Endothelial cell of umbilical vein (primary cell): Measurements from ENCODE around the gene VPS25. TPM values are rescaled to one million over a fixed set of nuclear protein-coding genes. Genes with fewer than 3 reads are reported as not detected.

Experiments
- microRNA-seq: library from miRNA; unstranded; fragments of <30 nt; microRNA quantifications from one replicate; pipeline ENCODE4 v1.2.0, GENCODE V29; 2021; ENCODE audit warnings: borderline number of aligned reads, borderline replicate concordance
- polyA plus RNA-seq, 4 experiments: library from polyadenylated mRNA; depleted of rRNA in 3 of 4; stranded (reverse) in 3 of 4; unstranded in 1 of 4; fragments of >200 nt; gene quantifications; 2 replicates each; pipeline versions ENCODE4 v1.2.1 to v1.2.3, GENCODE V29; 2011 to 2012; ENCODE audit warnings: missing spikeins in 1 of 4
- small RNA-seq: library from RNA; depleted of rRNA; stranded (forward); fragments of <200 nt; gene quantifications from one replicate; pipeline ENCODE3, GENCODE V24; 2012; ENCODE audit warnings: low replicate concordance, low read depth; ENCODE audit not compliant: insufficient read depth, insufficient read length
- total RNA-seq: library from RNA; stranded (reverse); gene quantifications from 2 replicates; pipeline ENCODE4 v1.2.3, GENCODE V29; 2021

VPS25 gene
- total and polyA plus RNA-seq, 2 donors (not counting 3 experiments of a cell fraction or from before 2014, with no cell fraction given) = 45.0 to 86.8 TPM

Small RNA genes lying within 50 kb of the gene (microRNA-seq; reads per million reads assigned to microRNA genes)
- 1.5 reads per million for gene MIR6781

Small RNA genes lying within 50 kb of the gene (small RNA-seq; reads per million reads assigned to genes)
- not detected for gene HMGN2P15
- gene MIR6781 = not detected

Other genes starting within 250 kb of the VPS25 start
- 40.2 and 50.2 TPM in 2 replicates for gene NAGLU, start 237.2 kb upstream of the VPS25 start, total RNA-seq
- gene NAGLU, start 237.2 kb upstream of the VPS25 start, polyA plus RNA-seq = 54.2 and 66.8 TPM in 2 replicates
- 0.62 and 1.0 TPM in 2 replicates for gene HSD17B1, start 220.5 kb upstream of the VPS25 start, total RNA-seq
- gene HSD17B1, start 220.5 kb upstream of the VPS25 start, polyA plus RNA-seq = 0.22 and 0.41 TPM in 2 replicates
- gene COASY, start 211.3 kb upstream of the VPS25 start, total RNA-seq = 69.2 and 77.7 TPM in 2 replicates
- gene COASY, start 211.3 kb upstream of the VPS25 start, polyA plus RNA-seq = 39.6 and 52.6 TPM in 2 replicates
- 40.3 and 40.9 TPM in 2 replicates for gene MLX, start 206.3 kb upstream of the VPS25 start, total RNA-seq
- gene MLX, start 206.3 kb upstream of the VPS25 start, polyA plus RNA-seq = 41.1 and 42.7 TPM in 2 replicates
- gene PSMC3IP, start 195.7 kb upstream of the VPS25 start, total RNA-seq = 19.3 and 20.8 TPM in 2 replicates
- 5.5 and 5.9 TPM in 2 replicates for gene PSMC3IP, start 195.7 kb upstream of the VPS25 start, polyA plus RNA-seq
- 52.3 and 53.4 TPM in 2 replicates for gene RETREG3, start 164.1 kb upstream of the VPS25 start, total RNA-seq
- 32.6 and 36.2 TPM in 2 replicates for gene RETREG3, start 164.1 kb upstream of the VPS25 start, polyA plus RNA-seq
- gene TUBG1, start 163.8 kb upstream of the VPS25 start, total RNA-seq = 96.9 and 102 TPM in 2 replicates
- 132 and 173 TPM in 2 replicates for gene TUBG1, start 163.8 kb upstream of the VPS25 start, polyA plus RNA-seq
- 13.1 and 13.2 TPM in 2 replicates for gene TUBG2, start 114.2 kb upstream of the VPS25 start, total RNA-seq
- 17.7 and 19.4 TPM in 2 replicates for gene TUBG2, start 114.2 kb upstream of the VPS25 start, polyA plus RNA-seq
- gene PLEKHH3, start 96.5 kb upstream of the VPS25 start, total RNA-seq = 11.3 and 13.2 TPM in 2 replicates
- gene PLEKHH3, start 96.5 kb upstream of the VPS25 start, polyA plus RNA-seq = 5.4 and 6.8 TPM in 2 replicates
- gene CCR10, start 91.6 kb upstream of the VPS25 start, total RNA-seq = 1.3 TPM in 1 of 2 replicates, not detected in the other
- gene CCR10, start 91.6 kb upstream of the VPS25 start, polyA plus RNA-seq = 1.1 and 1.4 TPM in 2 replicates
- 3.6 and 44.8 TPM in 2 replicates for gene CNTNAP1, start 90.9 kb upstream of the VPS25 start, total RNA-seq
- gene CNTNAP1, start 90.9 kb upstream of the VPS25 start, polyA plus RNA-seq = 26.3 and 27.3 TPM in 2 replicates
- 29.8 and 31.4 TPM in 2 replicates for gene EZH1, start 28.4 kb upstream of the VPS25 start, total RNA-seq
- gene EZH1, start 28.4 kb upstream of the VPS25 start, polyA plus RNA-seq = 27.8 and 33.7 TPM in 2 replicates
- gene RAMP2, start 12.2 kb upstream of the VPS25 start, total RNA-seq = 71.0 and 106 TPM in 2 replicates
- 192 and 262 TPM in 2 replicates for gene RAMP2, start 12.2 kb upstream of the VPS25 start, polyA plus RNA-seq
- gene WNK4, start 7.2 kb downstream of the VPS25 start, total RNA-seq = 1.9 TPM in 2 replicates
- 0.48 and 0.84 TPM in 2 replicates for gene WNK4, start 7.2 kb downstream of the VPS25 start, polyA plus RNA-seq
- gene COA3, start 25.3 kb downstream of the VPS25 start, total RNA-seq = 56.6 and 57.5 TPM in 2 replicates
- gene COA3, start 25.3 kb downstream of the VPS25 start, polyA plus RNA-seq = 126 and 139 TPM in 2 replicates
- gene CNTD1, start 25.4 kb downstream of the VPS25 start, total RNA-seq = not detected in 2 replicates
- not detected in 2 replicates for gene CNTD1, start 25.4 kb downstream of the VPS25 start, polyA plus RNA-seq
- 92.3 and 93.5 TPM in 2 replicates for gene BECN1, start 50.8 kb downstream of the VPS25 start, total RNA-seq
- 51.4 and 63.1 TPM in 2 replicates for gene BECN1, start 50.8 kb downstream of the VPS25 start, polyA plus RNA-seq
- 126 and 133 TPM in 2 replicates for gene PSME3, start 59.9 kb downstream of the VPS25 start, total RNA-seq
- 94.7 and 98.4 TPM in 2 replicates for gene PSME3, start 59.9 kb downstream of the VPS25 start, polyA plus RNA-seq
- gene AOC2, start 71.1 kb downstream of the VPS25 start, total RNA-seq = 1.6 and 1.9 TPM in 2 replicates
- gene AOC2, start 71.1 kb downstream of the VPS25 start, polyA plus RNA-seq = 0.62 and 0.65 TPM in 2 replicates
- 0.27 and 0.44 TPM in 2 replicates for gene AOC3, start 77.8 kb downstream of the VPS25 start, total RNA-seq
- 0.11 and 0.19 TPM in 2 replicates for gene AOC3, start 77.8 kb downstream of the VPS25 start, polyA plus RNA-seq
- gene G6PC1, start 127.3 kb downstream of the VPS25 start, total RNA-seq = not detected in 2 replicates
- gene G6PC1, start 127.3 kb downstream of the VPS25 start, polyA plus RNA-seq = not detected in 2 replicates
- 39.7 and 53.2 TPM in 2 replicates for gene AARSD1, start 191.0 kb downstream of the VPS25 start, total RNA-seq
- 38.3 and 42.8 TPM in 2 replicates for gene AARSD1, start 191.0 kb downstream of the VPS25 start, polyA plus RNA-seq
- gene PTGES3L, start 206.6 kb downstream of the VPS25 start, total RNA-seq = not detected in 2 replicates
- gene PTGES3L, start 206.6 kb downstream of the VPS25 start, polyA plus RNA-seq = 0.23 and 0.45 TPM in 2 replicates
- gene RUNDC1, start 207.1 kb downstream of the VPS25 start, total RNA-seq = 11.7 and 12.0 TPM in 2 replicates
- gene RUNDC1, start 207.1 kb downstream of the VPS25 start, polyA plus RNA-seq = 7.3 and 9.2 TPM in 2 replicates
- gene RPL27, start 225.0 kb downstream of the VPS25 start, total RNA-seq = 1,014 and 1,102 TPM in 2 replicates
- 2,467 and 2,620 TPM in 2 replicates for gene RPL27, start 225.0 kb downstream of the VPS25 start, polyA plus RNA-seq
- 9.4 and 11.1 TPM in 2 replicates for gene IFI35, start 233.3 kb downstream of the VPS25 start, total RNA-seq
- 22.5 and 23.5 TPM in 2 replicates for gene IFI35, start 233.3 kb downstream of the VPS25 start, polyA plus RNA-seq
- 482 and 487 TPM in 2 replicates for gene VAT1, start 248.9 kb downstream of the VPS25 start, total RNA-seq
- gene VAT1, start 248.9 kb downstream of the VPS25 start, polyA plus RNA-seq = 339 and 370 TPM in 2 replicates